Activated T-cell treated with anti-CD3 and anti-CD28 coated beads, Interleukin-2, amount 50 U/mL, for 24 hours (primary cell): Measurements from ENCODE around the gene ADAMTS4.

ENCODE experiments used
- DNase-seq: peaks from one replicate; pipeline ENCODE4 v3.0.0-alpha.2; 2020
- H3K27ac Mint-ChIP-seq: 2 replicates; pipeline ENCODE4 v1.8.0; 2020; ENCODE audit warnings: mild to moderate bottlenecking, mixed read lengths
- H3K27me3 Mint-ChIP-seq: 2 replicates; pipeline ENCODE4 v1.8.0; 2020; ENCODE audit warnings: mixed read lengths
- H3K36me3 Mint-ChIP-seq: 2 replicates; pipeline ENCODE4 v1.8.0; 2020; ENCODE audit warnings: low read depth, mixed read lengths
- H3K4me1 Mint-ChIP-seq: 2 replicates; pipeline ENCODE4 v1.8.0; 2020; ENCODE audit warnings: low read depth, mixed read lengths
- H3K4me3 Mint-ChIP-seq: 2 replicates; pipeline ENCODE4 v1.8.0; 2020; ENCODE audit warnings: mild to moderate bottlenecking, moderate library complexity, mixed read lengths
- H3K9me3 Mint-ChIP-seq: 2 replicates; pipeline ENCODE4 v1.8.0; 2020; ENCODE audit warnings: mixed read lengths

ADAMTS4 gene

GRCh38 chr1:161162052-161162451 lies 36.8 kb downstream of the ADAMTS4 start:
- Mint-ChIP-seq H3K4me3 (no peak overlapping the region), H3K36me3 (peaks cover 85% of the 10 kb centered on the region), H3K4me1 (peaks cover 70% of the 10 kb centered on the region), H3K27me3 (no peaks in the 10 kb centered on the region), H3K27ac (peak overlapping the region; percentile 85), H3K9me3 (no peaks in the 10 kb centered on the region)
- DNase-seq: no peak

- Mint-ChIP-seq H3K9me3 (no peaks in the 10 kb centered on the region), H3K4me1 (peaks cover 68% of the 10 kb centered on the region), H3K27ac (peak overlapping the region; percentile 85), H3K4me3 (no peak overlapping the region), H3K36me3 (peaks cover 85% of the 10 kb centered on the region), H3K27me3 (no peaks in the 10 kb centered on the region)
- no peak for DNase-seq
Measured at GRCh38 chr1:161161652-161162051, 37.2 kb downstream of the ADAMTS4 start.

- Mint-ChIP-seq H3K9me3 (no peaks in the 10 kb centered on the region), H3K4me1 (peaks cover 67% of the 10 kb centered on the region), H3K27me3 (no peaks in the 10 kb centered on the region), H3K4me3 (peak overlapping the region; percentile 85), H3K36me3 (peaks cover 83% of the 10 kb centered on the region), H3K27ac (peak overlapping the region; percentile 85)
- DNase-seq: no peak
Measured at GRCh38 chr1:161160671-161161145, 38.1 kb downstream of the ADAMTS4 start.

- H3K4me1 Mint-ChIP-seq: peaks cover 68% of the 10 kb centered on the region
Measured at GRCh38 chr1:161159913-161160243, 39.0 kb downstream of the ADAMTS4 start.

GRCh38 chr1:161159087-161159912 lies 39.6 kb downstream of the ADAMTS4 start, which contains the start of gene USP21:
Gene USP21 (plus strand): TSS chr1:161159500. CDS start chr1:161160641, 1,141 bp downstream.
- no peaks in the 10 kb centered on the region for H3K9me3 Mint-ChIP-seq
- H3K27me3 Mint-ChIP-seq: no peaks in the 10 kb centered on the region
- H3K4me1 Mint-ChIP-seq: peaks cover 67% of the 10 kb centered on the region
- peaks cover 83% of the 10 kb centered on the region for H3K36me3 Mint-ChIP-seq
- H3K4me3 Mint-ChIP-seq: peak within 1 kb of the TSS; percentile 85
- peak within 1 kb of the TSS; percentile 93 for H3K27ac Mint-ChIP-seq
- peak; percentile 96 for DNase-seq

More at GRCh38 chr1:161159913-161160243, 39.0 kb downstream of the ADAMTS4 start:
- no peak for DNase-seq
- no peaks in the 10 kb centered on the region for H3K27me3 Mint-ChIP-seq
- peak overlapping the region; percentile 93 for H3K27ac Mint-ChIP-seq
- no peaks in the 10 kb centered on the region for H3K9me3 Mint-ChIP-seq
- peaks cover 85% of the 10 kb centered on the region for H3K36me3 Mint-ChIP-seq
- H3K4me3 Mint-ChIP-seq: peak overlapping the region; percentile 85

- Mint-ChIP-seq H3K27me3 (no peaks in the 10 kb centered on the region), H3K4me1 (peaks cover 64% of the 10 kb centered on the region), H3K4me3 (peak overlapping the region; percentile 85), H3K36me3 (peaks cover 83% of the 10 kb centered on the region), H3K27ac (peak overlapping the region; percentile 93), H3K9me3 (no peaks in the 10 kb centered on the region)
- DNase-seq: no peak
Measured at GRCh38 chr1:161158316-161159010, 40.4 kb downstream of the ADAMTS4 start.

GRCh38 chr1:161157867-161158266 lies 41.0 kb downstream of the ADAMTS4 start:
- H3K27me3 Mint-ChIP-seq: no peaks in the 10 kb centered on the region
- H3K4me3 Mint-ChIP-seq: no peak overlapping the region
- H3K9me3 Mint-ChIP-seq: no peaks in the 10 kb centered on the region
- H3K4me1 Mint-ChIP-seq: peaks cover 64% of the 10 kb centered on the region
- peaks cover 77% of the 10 kb centered on the region for H3K36me3 Mint-ChIP-seq
- no peak for DNase-seq
- H3K27ac Mint-ChIP-seq: peak overlapping the region; percentile 93

GRCh38 chr1:161153682-161154337 lies 45.0 kb downstream of the ADAMTS4 start, which contains the start of gene UFC1:
Gene UFC1 (plus strand): TSS chr1:161153978. CDS start chr1:161153998, 20 bp downstream.
- no peaks in the 10 kb centered on the region for H3K9me3 Mint-ChIP-seq
- H3K27ac Mint-ChIP-seq: peak within 1 kb of the TSS; percentile 100
- peaks cover 27% of the 10 kb centered on the region for H3K4me1 Mint-ChIP-seq
- H3K4me3 Mint-ChIP-seq: peak within 1 kb of the TSS; percentile 94
- DNase-seq: peak; percentile 86
- no peaks in the 10 kb centered on the region for H3K27me3 Mint-ChIP-seq
- peaks cover 41% of the 10 kb centered on the region for H3K36me3 Mint-ChIP-seq

- Mint-ChIP-seq H3K36me3 (peaks cover 35% of the 10 kb centered on the region), H3K27me3 (no peaks in the 10 kb centered on the region), H3K4me3 (peak overlapping the region; percentile 94), H3K27ac (peak overlapping the region; percentile 80), H3K4me1 (peaks cover 21% of the 10 kb centered on the region), H3K9me3 (no peaks in the 10 kb centered on the region)
- no peak for DNase-seq
Measured at GRCh38 chr1:161153176-161153575, 45.7 kb downstream of the ADAMTS4 start.

- no peak for DNase-seq
- no peak overlapping the region for H3K27ac Mint-ChIP-seq
- no peaks in the 10 kb centered on the region for H3K9me3 Mint-ChIP-seq
- H3K4me1 Mint-ChIP-seq: no peaks in the 10 kb centered on the region
- H3K36me3 Mint-ChIP-seq: no peaks in the 10 kb centered on the region
- H3K27me3 Mint-ChIP-seq: no peaks in the 10 kb centered on the region
- H3K4me3 Mint-ChIP-seq: no peak overlapping the region
Measured at GRCh38 chr1:161145832-161146231, 53.0 kb downstream of the ADAMTS4 start.

GRCh38 chr1:161140755-161141400 lies 58.0 kb downstream of the ADAMTS4 start:
- Mint-ChIP-seq H3K4me1 (peaks cover 1% of the 10 kb centered on the region), H3K4me3 (no peak overlapping the region), H3K27ac (no peak overlapping the region), H3K9me3 (no peaks in the 10 kb centered on the region), H3K36me3 (peaks cover 7% of the 10 kb centered on the region), H3K27me3 (no peaks in the 10 kb centered on the region)
- no peak for DNase-seq

GRCh38 chr1:161139766-161140165 lies 59.1 kb downstream of the ADAMTS4 start:
- Mint-ChIP-seq H3K36me3 (peaks cover 15% of the 10 kb centered on the region), H3K4me3 (no peak overlapping the region), H3K27me3 (no peaks in the 10 kb centered on the region), H3K4me1 (peaks cover 7% of the 10 kb centered on the region), H3K27ac (no peak overlapping the region), H3K9me3 (no peaks in the 10 kb centered on the region)
- no peak for DNase-seq

- Mint-ChIP-seq H3K36me3 (peaks cover 15% of the 10 kb centered on the region), H3K27ac (no peak overlapping the region), H3K4me3 (no peak overlapping the region), H3K27me3 (no peaks in the 10 kb centered on the region), H3K9me3 (no peaks in the 10 kb centered on the region), H3K4me1 (peaks cover 7% of the 10 kb centered on the region)
- no peak for DNase-seq
Measured at GRCh38 chr1:161138431-161138830, 60.4 kb downstream of the ADAMTS4 start.

- no peak for DNase-seq
- Mint-ChIP-seq H3K4me1 (peaks cover 7% of the 10 kb centered on the region), H3K36me3 (peaks cover 15% of the 10 kb centered on the region), H3K9me3 (no peaks in the 10 kb centered on the region), H3K27ac (no peak overlapping the region), H3K4me3 (no peak overlapping the region), H3K27me3 (no peaks in the 10 kb centered on the region)
Measured at GRCh38 chr1:161137881-161138280, 61.0 kb downstream of the ADAMTS4 start.
